Measurements from ENCODE around the gene PCP4.
A peak's percentile ranks its signal among the peaks of the same experiment; 100 is the strongest.

Gene PCP4

GRCh38 chr21:39867198-39867650, at the start of gene PCP4:
Gene PCP4, plus strand, starts transcription at chr21:39867438. Its CDS starts 64 bp downstream, at chr21:39867502.
- DNase-seq (ENCODE audit: low spot score): peak; percentile 46

GRCh38 chr21:39818557-39818956, 48.7 kb upstream of the PCP4 start:
- no peak for DNase-seq (ENCODE audit: low spot score)

GRCh38 chr21:39822042-39822441, 45.2 kb upstream of the PCP4 start:
- no peak for DNase-seq (ENCODE audit: low spot score)

- DNase-seq (ENCODE audit: low spot score): no peak
These were observed 42.0 kb upstream of the PCP4 start for GRCh38 chr21:39825250-39825649.

- DNase-seq (ENCODE audit: low spot score): no peak
These were observed 32.7 kb upstream of the PCP4 start for GRCh38 chr21:39834543-39834942.

- DNase-seq (ENCODE audit: low spot score): no peak
These were observed 29.3 kb upstream of the PCP4 start for GRCh38 chr21:39837861-39838359.

GRCh38 chr21:39840373-39841097, 26.7 kb upstream of the PCP4 start:
- DNase-seq (ENCODE audit: low spot score): no peak

GRCh38 chr21:39842741-39843459, 24.3 kb upstream of the PCP4 start:
- DNase-seq (ENCODE audit: low spot score): no peak

GRCh38 chr21:39843483-39843882, 23.8 kb upstream of the PCP4 start:
- DNase-seq (ENCODE audit: low spot score): no peak

GRCh38 chr21:39843916-39844315, 23.3 kb upstream of the PCP4 start:
- DNase-seq (ENCODE audit: low spot score): no peak

GRCh38 chr21:39845571-39846130, 21.6 kb upstream of the PCP4 start:
- DNase-seq (ENCODE audit: low spot score): no peak

GRCh38 chr21:39847877-39848276, 19.4 kb upstream of the PCP4 start:
- no peak for DNase-seq (ENCODE audit: low spot score)

- DNase-seq (ENCODE audit: low spot score): no peak
These were observed 18.1 kb upstream of the PCP4 start for GRCh38 chr21:39849014-39849655.

GRCh38 chr21:39850333-39850732, 16.9 kb upstream of the PCP4 start:
- DNase-seq (ENCODE audit: low spot score): no peak

- no peak for DNase-seq (ENCODE audit: low spot score)
These were observed 16.1 kb upstream of the PCP4 start for GRCh38 chr21:39851002-39851618.

GRCh38 chr21:39852021-39852721, 15.1 kb upstream of the PCP4 start:
- no peak for DNase-seq (ENCODE audit: low spot score)

GRCh38 chr21:39852726-39853500, 14.3 kb upstream of the PCP4 start:
- DNase-seq (ENCODE audit: low spot score): no peak

GRCh38 chr21:39854572-39854971, 12.7 kb upstream of the PCP4 start:
- no peak for DNase-seq (ENCODE audit: low spot score)

GRCh38 chr21:39855595-39855994, 11.6 kb upstream of the PCP4 start:
- DNase-seq (ENCODE audit: low spot score): no peak

GRCh38 chr21:39860600-39860999, 6.6 kb upstream of the PCP4 start:
- DNase-seq (ENCODE audit: low spot score): no peak

GRCh38 chr21:39863111-39863510, 4.1 kb upstream of the PCP4 start:
- DNase-seq (ENCODE audit: low spot score): no peak

Measured in activated CD4-positive, alpha-beta T cell treated with anti-CD3 and anti-CD28 coated beads, Interleukin-2, Interleukin-4, amounts not matched to agents 100 ng/mL and 50 ng/mL, durations not matched to agents 16 hours and 8 hours (primary cell).